HepG2 (cell line): ENCODE results near the gene TACC2. TPM values are rescaled to one million over a fixed set of nuclear protein-coding genes. Genes with fewer than 3 reads are reported as not detected.

ENCODE experiments used
- ASH2L ChIP-seq: fragments of 300-600, 200-600 bp; sonication (generic); IDR thresholded peaks from 2 replicates; pipeline ENCODE4 v1.7.0; 2017; ENCODE audit warnings: low read depth, mild to moderate bottlenecking, moderate library complexity, mixed read lengths, low read length; ENCODE audit not compliant: insufficient read length
- BORCS8-MEF2B ChIP-seq: sonication (generic); formaldehyde crosslinking; IDR thresholded peaks from 2 replicates; pipeline ENCODE4 v1.8.0; 2022; ENCODE audit warnings: mild to moderate bottlenecking, missing genetic modification reagents
- HNF4G ChIP-seq, 2 experiments: sonication (generic) in 1 of 2; formaldehyde crosslinking in 1 of 2; IDR thresholded peaks; 2 replicates each; pipeline versions ENCODE4 v1.4.0 to v1.6.1; 2011 to 2020; ENCODE audit warnings: borderline replicate concordance in 2 of 2, low read depth in 2 of 2, mild to moderate bottlenecking in 2 of 2, low read length in 1 of 2, missing genetic modification reagents in 1 of 2, moderate library complexity in 1 of 2
- IKZF1 ChIP-seq: fragments of 450-650 bp; IDR thresholded peaks from 2 replicates; pipeline ENCODE4 v1.7.1; 2016
- LCORL ChIP-seq, 2 experiments: fragments of 450-650 bp in 1 of 2; sonication (generic) in 1 of 2; formaldehyde crosslinking in 1 of 2; IDR thresholded peaks; 2 replicates each; pipeline versions ENCODE4 v1.5.0 to v1.6.1; 2017 to 2020; ENCODE audit warnings: antibody characterized with exemption in 1 of 2, missing genetic modification reagents in 1 of 2
- PAXIP1 ChIP-seq: sonication (generic); formaldehyde crosslinking; conservative IDR thresholded peaks from 2 replicates; pipeline ENCODE4 v1.4.0; 2020; ENCODE audit warnings: mild to moderate bottlenecking, missing genetic modification reagents, moderate library complexity
- SRF ChIP-seq: IDR thresholded peaks from 2 replicates; pipeline ENCODE4 v1.6.1; 2011; ENCODE audit warnings: mild to moderate bottlenecking, low read depth, low read length, moderate library complexity
- ZFY ChIP-seq: sonication (generic); formaldehyde crosslinking; IDR thresholded peaks from 2 replicates; pipeline ENCODE4 v1.4.0; 2020; ENCODE audit warnings: missing genetic modification reagents
- ZNF224 ChIP-seq: sonication (generic); formaldehyde crosslinking; IDR thresholded peaks from 2 replicates; pipeline ENCODE4 v1.5.0; 2020; ENCODE audit warnings: mild to moderate bottlenecking, missing genetic modification reagents
- ZNF235 ChIP-seq: sonication (generic); formaldehyde crosslinking; IDR thresholded peaks from 2 replicates; pipeline ENCODE4 v1.8.1; 2023; ENCODE audit warnings: mild to moderate bottlenecking, missing genetic modification reagents, borderline replicate concordance
- ZNF333 ChIP-seq: sonication (generic); formaldehyde crosslinking; IDR thresholded peaks from 2 replicates; pipeline ENCODE4 v1.4.0; 2020; ENCODE audit warnings: mild to moderate bottlenecking, missing genetic modification reagents, borderline replicate concordance
- ZNF609 ChIP-seq: sonication (generic); formaldehyde crosslinking; IDR thresholded peaks from 2 replicates; pipeline ENCODE4 v1.4.0; 2020; ENCODE audit warnings: mild to moderate bottlenecking, missing genetic modification reagents, borderline replicate concordance
- ZNF619 ChIP-seq: sonication (generic); formaldehyde crosslinking; IDR thresholded peaks from 2 replicates; pipeline ENCODE4 v1.4.0; 2020; ENCODE audit warnings: mild to moderate bottlenecking, missing genetic modification reagents
- ZNF781 ChIP-seq: sonication (generic); formaldehyde crosslinking; IDR thresholded peaks from 2 replicates; pipeline ENCODE4 v1.5.1; 2020; ENCODE audit warnings: borderline replicate concordance, mild to moderate bottlenecking, missing genetic modification reagents; ENCODE audit errors: not compliant biosample characterization
- ZNF800 ChIP-seq: sonication (generic); formaldehyde crosslinking; IDR thresholded peaks from 2 replicates; pipeline ENCODE4 v1.4.0; 2020; ENCODE audit warnings: missing genetic modification reagents
- ZSCAN30 ChIP-seq: sonication (generic); formaldehyde crosslinking; IDR thresholded peaks from 2 replicates; pipeline ENCODE4 v1.5.0; 2020; ENCODE audit warnings: mild to moderate bottlenecking, missing genetic modification reagents
- polyA plus RNA-seq, 8 experiments: library from polyadenylated mRNA; depleted of rRNA in 3 of 8; stranded (reverse) in 7 of 8; unstranded in 1 of 8; fragments of >200 nt; fragmentation: Illumina TruSeq in 4 of 8; extraction: Trizol in 4 of 8; gene quantifications; 2 replicates each; pipeline versions ENCODE4 v1.2.1 to v1.2.3, GENCODE V29; 2011 to 2016; ENCODE audit warnings: low read depth in 4 of 8, missing spikeins in 1 of 8, mixed read lengths in 1 of 8; ENCODE audit not compliant: insufficient read depth in 1 of 8
- total RNA-seq, 5 experiments: library from RNA; depleted of rRNA; stranded (reverse); fragments of >200 nt; fragmentation: Illumina TruSeq; extraction: Trizol; gene quantifications; 2 replicates each; pipeline ENCODE4 v1.2.3, GENCODE V29; 2016; ENCODE audit warnings: low read depth in 1 of 5

Gene TACC2
- total and polyA plus RNA-seq, 2 of the 13 experiments (the other 11 are each of a cell fraction or from before 2014, with no cell fraction given) = 11.8 to 16.0 TPM

- TF ChIP-seq PAXIP1 (CRISPR knock-in tag) = peak; percentile 77
- TF ChIP-seq SRF = no peak
- peak; percentile 34 for TF ChIP-seq ASH2L
- TF ChIP-seq LCORL (IDR thresholded peaks at IDR 0.05) = no peak
- TF ChIP-seq LCORL (CRISPR knock-in tag; IDR thresholded peaks at IDR 0.05) = peak; percentile 34; the same call in 1 of the 2 replicates
- 0 out of 2 replicates have a peak, but pooled peaks have one; percentile 46 for TF ChIP-seq ZNF333
- peak; percentile 58; the same call in 1 of the 2 replicates for TF ChIP-seq ZNF609 (CRISPR knock-in tag)
- no peak for TF ChIP-seq ZNF235 (CRISPR knock-in tag)
- TF ChIP-seq HNF4G (IDR thresholded peaks at IDR 0.05; ENCODE audit: borderline replicate concordance, low read depth, low read length) = peak; percentile 38; the same call in 1 of the 2 replicates
- TF ChIP-seq HNF4G (CRISPR knock-in tag; IDR thresholded peaks at IDR 0.05; ENCODE audit: borderline replicate concordance, low read depth) = no peak
- 0 out of 2 replicates have a peak, but pooled peaks have one; percentile 54 for TF ChIP-seq ZNF224 (CRISPR knock-in tag)
- TF ChIP-seq IKZF1 = no peak
- TF ChIP-seq ZFY (CRISPR knock-in tag) = no peak
- no peak for TF ChIP-seq ZNF781
- TF ChIP-seq ZNF619 (CRISPR knock-in tag) = no peak
- TF ChIP-seq BORCS8-MEF2B = 0 out of 2 replicates have a peak, but pooled peaks have one; percentile 50
- no peak for TF ChIP-seq ZNF800 (CRISPR knock-in tag)
- TF ChIP-seq ZSCAN30 = no peak
Observed at GRCh38 chr10:122054048-122055025, 65.4 kb downstream of the TACC2 start (continued).
